ENCODE measurements around the gene ZIC4.

Gene ZIC4

DNA sequence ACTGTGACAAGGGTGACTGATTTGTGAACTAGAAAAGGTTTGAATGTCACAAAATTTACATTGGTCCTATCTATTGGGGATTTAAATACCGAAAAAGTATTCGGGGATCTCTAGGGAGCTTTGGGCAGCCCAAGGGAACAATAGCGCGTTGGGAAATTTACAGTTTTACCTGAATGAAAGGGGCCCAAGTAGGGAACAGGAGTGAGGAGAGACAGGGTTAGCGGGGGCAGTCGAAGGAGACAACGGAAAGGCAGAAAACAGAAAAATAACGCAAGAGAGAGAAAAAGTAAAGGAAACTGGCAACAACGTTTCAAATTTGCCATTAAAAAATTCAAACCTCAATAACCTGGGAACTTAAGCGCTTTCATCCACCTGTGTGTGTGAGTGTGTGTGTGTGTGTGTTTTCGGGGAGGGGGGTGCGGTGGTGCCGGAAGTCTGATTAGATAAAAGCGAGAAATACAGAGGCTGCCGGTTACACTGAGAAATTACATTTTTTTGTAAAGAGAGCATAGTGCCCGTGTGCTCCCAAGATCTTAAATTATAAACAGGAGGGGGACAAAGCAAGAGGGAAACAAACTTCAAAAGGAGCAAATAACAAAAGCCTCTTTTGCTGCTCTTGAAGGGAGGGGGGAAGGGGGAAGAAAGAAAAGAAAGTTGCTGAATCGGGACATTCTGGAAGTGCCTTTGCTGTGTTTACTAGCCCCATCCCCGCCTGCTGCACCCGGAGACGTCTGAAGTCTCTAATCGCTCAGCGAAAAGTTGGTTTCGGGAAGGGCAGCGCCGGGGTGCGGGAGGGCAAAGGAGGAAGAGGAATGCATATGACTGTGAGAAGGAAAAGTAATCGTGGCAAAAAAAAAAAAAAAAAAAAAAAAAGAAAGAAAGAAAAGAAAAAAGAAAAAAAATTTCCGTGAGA lies 2.1 kb upstream of the ZIC4 start:
- DNase-seq: peak in 1 of 10 donors; percentile 74
- intact Hi-C loops (cut with DNase I): loop anchor here (2.0 kb wide), 1 partner anchor 16 kb away; no protein-coding TSS in a partner anchor

DNA sequence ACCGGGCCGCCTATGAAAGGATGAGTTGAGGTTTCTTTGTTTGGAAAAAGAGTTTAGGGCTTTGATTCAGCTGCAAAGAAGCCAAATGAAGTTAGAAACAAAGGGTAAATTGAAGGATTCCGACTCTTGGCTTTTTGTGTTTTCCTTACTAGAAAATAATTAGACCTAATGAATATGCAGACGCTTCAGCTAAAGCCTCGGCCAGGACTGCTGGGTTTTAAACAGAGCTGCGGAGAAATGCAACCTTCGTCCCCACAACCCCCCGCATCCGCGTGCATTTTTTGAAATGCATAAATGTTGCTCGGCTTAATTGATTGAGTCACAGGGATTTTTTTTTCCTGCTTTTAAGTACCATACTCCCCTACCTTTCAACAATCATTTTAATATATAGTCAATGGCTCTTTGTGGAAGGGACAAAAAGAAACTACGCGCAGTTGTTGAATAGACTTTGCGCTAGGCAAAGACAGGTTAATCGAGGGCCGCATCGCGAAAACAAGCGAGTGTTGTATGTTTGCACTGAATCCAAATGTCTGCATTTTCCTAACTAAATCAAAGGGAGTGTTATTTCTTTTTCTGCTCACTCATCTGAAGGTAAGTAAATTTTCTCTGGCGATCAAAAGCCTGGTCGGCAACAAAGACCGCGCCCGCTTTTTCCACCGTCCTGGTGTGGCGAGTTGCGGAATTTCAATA lies 1.3 kb upstream of the ZIC4 start:
- peak in 1 of 10 donors; percentile 55 for DNase-seq
- intact Hi-C loops (cut with DNase I): loop anchor here (2.0 kb wide), 1 partner anchor 15 kb away; no protein-coding TSS in a partner anchor

DNA sequence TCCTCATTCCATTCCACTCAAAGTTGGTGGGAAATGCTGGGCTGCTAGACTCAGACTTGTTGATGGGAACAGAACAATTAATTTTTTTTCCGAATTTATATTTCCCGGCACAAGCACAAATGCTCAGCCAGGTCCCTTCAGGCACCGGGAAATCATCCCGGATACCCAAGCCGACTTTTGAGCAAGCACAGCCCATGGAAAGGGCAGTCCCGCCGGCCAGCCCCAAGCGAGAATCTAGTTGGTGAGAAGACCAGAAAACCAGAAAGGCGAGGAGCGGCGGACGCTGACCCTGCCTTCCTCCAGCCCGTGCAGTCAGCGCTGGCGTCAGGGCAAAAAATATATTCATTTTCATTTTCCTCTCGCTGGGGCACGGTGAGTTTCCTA lies 763 bp upstream of the ZIC4 start:
- peak in 1 of 10 donors; percentile 76 for DNase-seq
- intact Hi-C loops (cut with DNase I): no loop called here

GRCh38 chr3:147405231-147406027 lies 914 bp downstream of the ZIC4 start:
- intact Hi-C loops (cut with DNase I): no loop called here

DNA sequence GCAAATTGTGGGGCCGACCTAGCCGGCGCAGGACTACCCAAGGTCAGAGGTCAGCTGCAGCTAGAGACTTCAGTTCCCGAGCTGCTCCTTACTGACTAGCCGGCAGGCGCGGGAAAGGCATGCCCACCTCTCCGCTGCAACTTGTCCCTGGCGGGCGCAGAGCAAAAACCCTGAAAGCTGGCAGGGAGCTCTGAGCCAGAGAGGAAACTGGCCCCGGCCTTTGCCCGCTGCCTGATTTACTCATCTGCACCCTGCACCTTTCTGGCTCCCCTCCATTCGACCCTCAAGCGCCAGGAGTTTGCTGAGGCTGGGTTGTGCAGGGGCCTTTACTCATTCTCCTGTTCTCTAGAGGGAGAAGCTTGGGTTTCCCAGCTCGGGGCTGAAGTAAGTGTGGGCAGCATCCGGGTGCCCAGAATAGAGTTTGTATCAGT lies 1.5 kb downstream of the ZIC4 start:
- intact Hi-C loops (cut with DNase I): no loop called here
- peak in 1 of 10 donors; percentile 66 for DNase-seq

More at GRCh38 chr3:147405231-147406027, 914 bp downstream of the ZIC4 start:
- peak in 1 of 10 donors; percentile 52 for DNase-seq

DNA sequence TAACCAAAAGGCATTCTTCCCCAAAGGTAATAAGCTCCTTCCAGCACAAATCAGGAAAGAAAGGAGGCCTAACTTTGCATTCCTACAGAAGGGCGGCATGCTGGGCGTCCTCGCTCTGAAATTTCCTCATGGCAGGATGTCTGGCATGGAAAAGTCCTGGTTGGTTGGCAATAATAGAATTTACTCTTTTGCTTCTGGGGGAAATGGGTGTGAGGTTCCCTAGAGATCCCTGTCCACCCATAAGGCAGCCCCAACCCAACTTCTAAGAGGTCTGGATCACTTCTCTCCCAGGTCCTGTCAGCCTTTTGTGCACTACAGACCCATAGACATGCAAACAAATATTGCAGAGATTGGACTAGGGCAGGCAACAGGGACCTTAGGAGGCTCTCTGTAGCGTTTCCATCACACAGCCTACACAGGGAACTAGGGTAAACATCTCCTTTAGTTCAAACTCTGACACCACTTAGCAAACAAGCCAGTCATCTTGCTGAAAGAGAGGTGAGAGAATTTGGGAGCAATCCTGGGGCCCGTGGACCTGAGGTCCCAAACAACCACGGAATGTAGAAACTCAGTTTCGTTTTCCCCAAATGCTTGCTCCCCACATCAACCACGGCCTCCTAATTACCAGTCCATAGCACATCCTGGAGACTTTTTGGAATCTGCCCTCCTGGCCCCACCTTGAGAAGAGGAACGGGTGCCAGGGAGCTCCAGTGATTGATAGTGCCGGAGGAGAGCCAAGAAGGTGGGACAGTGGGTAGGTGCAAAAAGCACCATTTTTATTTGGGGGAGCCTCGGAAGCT lies 2.1 kb downstream of the ZIC4 start:
- intact Hi-C loops (cut with DNase I): no loop called here
- DNase-seq: no peak

DNA sequence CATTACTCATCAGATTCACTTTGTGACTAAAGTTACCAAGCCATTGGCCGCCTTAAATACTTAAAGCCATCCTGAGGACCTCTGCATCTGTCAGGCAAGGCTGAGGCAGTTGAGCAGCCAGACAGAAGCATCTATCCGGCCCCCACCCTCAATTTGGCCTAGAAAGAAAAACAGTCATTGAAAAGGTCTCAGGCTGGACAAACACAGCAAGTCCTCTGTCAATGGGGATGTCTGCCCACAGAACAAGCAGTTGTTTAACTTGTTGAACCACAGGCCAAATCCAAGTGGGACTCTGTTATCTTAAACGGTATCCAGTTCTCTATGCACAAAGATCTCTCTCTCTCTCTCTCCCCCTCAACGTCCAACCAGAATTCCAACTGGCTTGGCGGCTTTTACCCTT lies 2.8 kb downstream of the ZIC4 start:
- intact Hi-C loops (cut with DNase I): no loop called here
- no peak for DNase-seq

DNA sequence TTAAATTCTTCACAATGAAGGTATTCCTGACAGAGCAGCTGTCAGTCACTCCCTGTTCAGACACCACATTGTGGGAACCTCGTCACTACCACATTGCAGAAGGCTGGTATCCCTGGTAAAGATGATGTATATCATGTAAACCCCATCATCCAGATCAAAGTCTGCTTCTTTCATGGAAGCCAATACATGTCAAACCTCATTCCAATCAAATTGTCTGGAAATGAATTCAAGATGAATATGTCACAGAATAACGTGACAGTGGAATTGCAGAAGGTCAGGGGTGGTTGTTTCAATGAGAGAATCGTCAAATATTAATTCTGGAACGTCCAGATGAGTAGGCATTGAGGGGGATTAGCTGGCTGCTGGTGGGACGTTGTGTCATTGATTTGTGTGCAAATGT lies 4.2 kb downstream of the ZIC4 start:
- intact Hi-C loops (cut with DNase I): no loop called here

GRCh38 chr3:147401421-147401820 lies 4.9 kb downstream of the ZIC4 start:
- no peak for DNase-seq
- intact Hi-C loops (cut with DNase I): no loop called here

More for the DNA sequence above, 4.2 kb downstream of the ZIC4 start:
- DNase-seq: no peak

- DNase-seq: no peak
- intact Hi-C loops (cut with DNase I): no loop called here
These were observed 5.3 kb downstream of the ZIC4 start for GRCh38 chr3:147400999-147401398.

DNA sequence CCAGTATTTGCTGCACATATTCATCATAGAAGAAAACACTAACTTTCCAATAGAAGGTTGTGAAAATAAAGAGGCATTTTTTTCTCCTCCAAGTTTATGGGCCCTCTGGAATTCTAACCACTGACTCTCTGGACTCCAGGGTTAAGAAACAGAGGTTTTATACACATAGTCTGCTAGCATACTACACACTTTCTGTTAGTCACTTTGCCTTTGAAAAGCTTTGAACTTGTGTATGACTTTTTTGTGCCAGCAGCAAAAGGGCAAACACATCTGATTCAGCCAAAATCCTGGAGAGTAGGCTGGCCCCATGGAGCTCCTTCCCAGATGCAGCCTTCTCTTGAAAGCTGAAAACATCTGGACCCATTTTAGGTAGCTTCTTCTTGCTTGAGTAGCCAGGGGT lies 6.2 kb downstream of the ZIC4 start:
- intact Hi-C loops (cut with DNase I): no loop called here
- DNase-seq: no peak

DNA sequence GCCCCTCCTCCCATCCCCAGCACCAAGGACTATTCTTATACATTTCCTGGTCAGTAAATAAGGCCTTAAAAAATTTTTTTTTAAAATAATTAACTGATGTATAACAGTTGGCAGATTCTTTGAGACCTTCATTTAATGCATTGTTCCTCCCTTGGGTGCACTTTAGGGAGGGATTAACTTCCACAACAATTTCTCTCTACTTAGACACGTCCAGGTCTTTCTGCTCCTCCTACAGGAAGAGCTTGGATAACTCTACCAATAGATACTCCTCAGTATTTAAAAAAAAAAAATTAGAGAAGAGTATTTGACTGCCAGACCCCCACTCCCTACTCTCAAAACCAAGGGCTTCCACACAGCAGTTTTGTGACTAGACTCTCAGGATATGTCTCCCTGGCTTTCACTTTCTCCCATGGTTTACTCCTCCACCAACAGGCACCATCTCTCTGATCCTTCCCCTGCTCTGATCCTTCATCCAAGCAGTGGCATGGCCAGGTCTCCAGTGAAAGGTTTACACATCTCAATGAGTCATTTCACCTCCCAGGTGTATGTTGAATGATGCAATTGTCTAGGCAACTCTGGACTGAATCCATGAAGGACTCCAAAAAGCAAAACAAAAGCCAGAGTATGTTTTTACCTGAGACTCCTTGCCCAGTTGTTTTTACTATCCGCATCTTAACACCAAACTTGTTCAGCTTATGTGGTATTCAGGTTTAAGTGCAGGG lies 7.4 kb downstream of the ZIC4 start:
- no peak for DNase-seq
- intact Hi-C loops (cut with DNase I): loop anchor here (10.0 kb wide), 2 partner anchors 216 to 676 kb away; no protein-coding TSS in a partner anchor

DNA sequence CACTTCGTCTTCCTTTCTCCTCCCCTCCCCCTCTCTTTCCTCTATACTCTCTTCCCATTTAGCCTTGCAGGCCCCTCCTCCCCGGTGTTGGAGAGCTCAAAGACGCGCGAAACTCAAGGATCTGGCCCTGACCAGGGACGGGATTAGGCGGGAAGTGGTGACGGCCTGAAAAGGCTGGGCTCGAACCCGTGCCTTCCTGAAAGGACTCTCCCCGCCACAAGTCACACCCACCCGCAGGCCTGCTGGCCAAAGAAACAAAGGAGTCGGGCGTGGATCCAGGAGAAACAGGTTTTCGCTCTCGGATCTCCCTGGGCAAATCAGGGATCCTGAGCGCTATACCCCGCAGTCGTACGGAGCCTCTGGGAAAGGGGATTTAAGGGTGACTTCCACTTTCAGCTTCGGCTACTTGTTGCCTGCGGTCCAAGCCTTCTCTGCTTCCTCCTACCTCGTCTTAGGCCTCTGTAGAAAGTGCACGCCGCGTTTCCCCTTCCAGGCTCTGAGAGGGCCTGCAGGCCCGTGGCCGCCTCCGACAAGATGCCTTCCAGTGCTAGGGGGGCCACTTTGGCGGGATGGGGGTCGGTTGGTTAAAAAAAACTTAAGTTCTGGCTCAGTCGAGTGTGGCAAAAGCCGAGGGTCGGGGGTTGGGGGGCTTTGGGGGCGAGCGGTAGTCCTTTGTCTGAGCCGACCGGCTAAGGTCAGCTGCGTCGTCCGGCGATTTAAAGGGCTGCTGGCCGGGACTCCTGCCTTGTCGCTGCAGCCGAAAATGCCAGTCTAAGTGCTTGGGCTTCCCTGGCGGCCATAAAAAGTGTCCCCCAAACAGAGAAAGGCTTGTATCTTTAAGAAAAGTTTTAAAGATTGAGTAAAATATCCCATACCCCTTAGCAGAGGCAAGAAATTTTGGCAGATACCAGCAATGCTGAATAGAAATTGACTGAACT lies 8.2 kb downstream of the ZIC4 start:
- peak in 1 of 10 donors; percentile 49 for DNase-seq
- intact Hi-C loops (cut with DNase I): loop anchor here (10.0 kb wide), 2 partner anchors 217 to 677 kb away; no protein-coding TSS in a partner anchor

- DNase-seq: peak in 1 of 10 donors; percentile 83
- intact Hi-C loops (cut with DNase I): loop anchor here (10.0 kb wide), 2 partner anchors 217 to 677 kb away; no protein-coding TSS in a partner anchor
These were observed 9.0 kb downstream of the ZIC4 start for GRCh38 chr3:147397155-147397874.

DNA sequence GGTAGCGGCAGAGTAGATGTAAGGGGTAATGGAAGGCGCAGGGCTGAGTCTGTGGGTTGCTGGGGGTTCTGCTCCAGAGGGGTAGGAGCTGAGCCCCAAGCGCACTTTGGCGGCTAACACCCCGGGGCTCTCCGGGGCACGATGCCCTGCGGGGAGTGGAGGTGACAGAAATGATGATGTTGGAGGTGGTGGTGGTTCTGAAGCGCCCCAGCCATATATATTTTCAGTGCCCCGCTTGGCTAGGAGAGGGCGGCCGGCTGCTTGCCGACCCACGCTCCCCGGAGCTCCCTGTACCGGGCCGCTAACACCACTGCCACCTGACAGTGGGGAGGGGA lies 9.7 kb downstream of the ZIC4 start:
- peak in 1 of 10 donors; percentile 57 for DNase-seq
- intact Hi-C loops (cut with DNase I): loop anchor here (10.0 kb wide), 2 partner anchors 218 to 678 kb away; no protein-coding TSS in a partner anchor

- DNase-seq: peak in 1 of 10 donors; percentile 78
- intact Hi-C loops (cut with DNase I): loop anchor here (10.0 kb wide), 2 partner anchors 219 to 679 kb away; no protein-coding TSS in a partner anchor
These were observed 10.2 kb downstream of the ZIC4 start for GRCh38 chr3:147395899-147396711.

Data from posterior cingulate gyrus (tissue), 11 donors.